GM12891 (cell line): ENCODE measurements around the gene HOXA3.

ENCODE experiments used
- DNase-seq: peaks from one replicate; pipeline ENCODE4 v3.0.0; 2011; ENCODE audit warnings: low spot score; ENCODE audit not compliant: insufficient read length
- FAIRE-seq: peaks from 2 replicates; lab custom pipeline; 2011; peaks lifted over from hg19 to GRCh38; lab: Jason Lieb, UNC
- PAX5 ChIP-seq: IDR thresholded peaks from 2 replicates; pipeline ENCODE4 v1.6.1; 2011; ENCODE audit warnings: low read length, moderate library complexity, mild to moderate bottlenecking; ENCODE audit not compliant: insufficient read depth, severe bottlenecking
- POLR2A ChIP-seq: IDR thresholded peaks from 2 replicates; pipeline ENCODE4 v1.6.1; 2011; ENCODE audit warnings: low read depth, low read length, control low read depth
- POLR2AphosphoS5 ChIP-seq: IDR thresholded peaks from 2 replicates; pipeline ENCODE4 v1.6.1; 2011; ENCODE audit warnings: low read depth, low read length, control low read depth
- POU2F2 ChIP-seq: IDR thresholded peaks from 2 replicates; pipeline ENCODE4 v1.6.1; 2011; ENCODE audit warnings: low read depth, mild to moderate bottlenecking, control low read depth, low read length, moderate library complexity
- SPI1 ChIP-seq: IDR thresholded peaks from 2 replicates; pipeline ENCODE4 v1.6.1; 2011; ENCODE audit warnings: low read depth, low read length, control low read depth
- TAF1 ChIP-seq: IDR thresholded peaks from 2 replicates; pipeline ENCODE4 v1.6.1; 2011; ENCODE audit warnings: low read depth, low read length, control low read depth

HOXA3 gene

DNA sequence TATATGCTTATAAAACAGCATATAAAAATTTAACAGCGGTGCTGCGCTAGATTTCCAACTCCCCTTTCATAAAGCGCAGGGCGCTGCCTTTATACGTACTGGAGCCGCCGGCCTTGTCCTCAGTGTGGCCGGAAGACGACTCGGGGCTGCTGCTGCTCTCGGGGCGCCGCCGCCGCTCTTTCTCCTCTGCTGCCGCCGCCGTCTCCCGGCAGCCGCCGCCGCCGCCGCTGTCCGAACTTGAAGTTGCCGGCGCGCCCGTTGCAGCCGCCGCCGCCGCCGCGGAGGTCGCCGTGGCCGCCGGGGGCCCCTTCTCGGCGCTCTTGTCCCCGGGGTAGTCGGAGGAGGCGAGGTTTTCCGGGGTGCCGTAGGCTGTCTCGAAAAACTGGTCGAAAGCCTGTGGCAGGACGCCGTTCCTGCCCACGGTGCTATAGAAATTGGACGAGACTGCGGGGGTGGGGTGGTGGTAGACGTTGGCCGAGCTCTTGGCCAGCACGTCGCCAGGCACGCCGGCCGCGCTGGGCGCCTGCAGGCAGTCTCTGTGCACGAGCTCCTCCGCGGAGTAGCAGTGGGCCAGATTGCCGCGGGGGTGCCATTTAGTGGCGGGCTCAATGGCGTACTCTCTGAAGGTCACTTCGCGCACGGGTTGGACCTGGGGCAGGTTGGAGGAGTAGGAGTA, 32.1 kb upstream of the HOXA3 start:
- DNase-seq (no peak), FAIRE-seq (no peak)
- TF ChIP-seq POLR2A (no peak), POU2F2 (no peak), PAX5 (no peak), POLR2AphosphoS5 (no peak), SPI1 (no peak), TAF1 (no peak)

DNA sequence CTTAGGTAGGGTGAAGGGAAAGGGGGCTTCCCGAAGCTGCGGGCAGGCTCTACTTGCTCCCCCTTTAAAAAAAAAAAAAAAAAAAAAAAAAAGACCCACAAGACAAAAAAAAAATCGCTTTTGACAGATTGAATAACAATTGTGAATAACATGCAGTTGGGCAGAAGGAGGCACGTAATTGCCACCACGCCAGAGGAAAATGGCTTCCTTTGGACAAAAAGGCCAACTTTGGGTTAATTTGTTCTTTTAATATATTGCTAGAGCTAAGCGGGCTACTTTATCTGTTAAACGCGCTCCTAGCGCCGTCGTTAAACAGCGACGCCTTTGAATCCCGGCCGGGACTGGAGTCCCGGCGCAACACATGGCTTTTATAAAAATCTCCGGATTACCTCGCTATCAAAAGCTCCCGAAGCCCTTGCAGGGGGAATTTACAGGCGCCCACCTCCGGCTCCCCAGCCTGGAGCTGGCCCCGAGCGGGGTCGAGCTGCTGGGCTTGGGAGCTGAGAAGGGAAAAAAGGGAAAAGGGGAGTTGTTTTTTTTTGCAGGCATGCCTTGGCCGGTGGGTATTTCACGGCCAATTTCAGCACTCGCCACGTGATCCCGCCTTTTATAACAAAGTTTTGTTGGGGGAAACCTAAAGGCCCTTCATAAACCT, 31.4 kb upstream of the HOXA3 start:
- TF ChIP-seq POLR2A: no peak
- no peak for TF ChIP-seq POU2F2
- no peak for TF ChIP-seq SPI1
- TF ChIP-seq TAF1: no peak
- no peak for TF ChIP-seq POLR2AphosphoS5
- no peak for DNase-seq
- FAIRE-seq: no peak

DNA sequence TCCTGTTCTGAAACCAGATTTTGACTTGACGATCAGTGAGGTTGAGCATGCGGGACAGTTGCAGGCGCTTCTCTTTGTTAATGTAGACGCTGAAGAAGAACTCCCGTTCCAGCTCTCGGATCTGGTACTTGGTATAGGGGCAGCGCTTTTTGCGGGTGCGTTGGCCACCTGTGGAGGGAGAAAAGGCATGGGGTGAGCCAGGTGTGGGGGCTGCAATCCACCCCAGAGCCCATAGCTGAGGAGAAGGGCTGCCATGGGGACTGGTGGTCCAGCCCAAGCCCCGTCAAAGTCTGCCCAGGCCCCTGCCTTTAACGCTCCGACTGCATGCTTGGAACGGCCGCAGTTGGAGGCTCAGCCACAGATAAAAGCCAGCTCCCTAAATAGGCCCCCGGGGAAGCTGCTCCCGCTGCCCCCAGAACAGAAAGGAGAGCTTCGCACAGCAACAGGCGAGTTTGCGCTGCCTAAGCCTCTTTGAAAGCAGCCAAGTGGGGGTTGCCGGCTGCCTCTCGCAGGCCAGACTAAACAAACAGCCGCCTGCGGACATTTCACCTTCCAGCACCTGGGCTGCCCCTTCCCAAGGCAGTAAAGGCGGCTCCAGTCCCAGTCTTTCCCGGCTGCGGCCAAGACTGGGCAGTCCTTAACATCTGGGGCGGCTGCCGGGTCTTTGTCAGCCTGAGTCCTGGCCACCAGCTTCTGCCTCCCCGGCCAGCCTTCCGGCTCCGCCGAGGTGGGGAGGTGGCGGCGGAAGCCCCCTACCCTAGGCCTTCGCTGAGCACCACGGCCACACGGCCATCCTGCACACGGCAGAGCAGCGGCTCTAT, 30.7 kb upstream of the HOXA3 start:
- FAIRE-seq (no peak), DNase-seq (no peak)
- TF ChIP-seq POLR2AphosphoS5: no peak
- TF ChIP-seq PAX5: no peak

DNA sequence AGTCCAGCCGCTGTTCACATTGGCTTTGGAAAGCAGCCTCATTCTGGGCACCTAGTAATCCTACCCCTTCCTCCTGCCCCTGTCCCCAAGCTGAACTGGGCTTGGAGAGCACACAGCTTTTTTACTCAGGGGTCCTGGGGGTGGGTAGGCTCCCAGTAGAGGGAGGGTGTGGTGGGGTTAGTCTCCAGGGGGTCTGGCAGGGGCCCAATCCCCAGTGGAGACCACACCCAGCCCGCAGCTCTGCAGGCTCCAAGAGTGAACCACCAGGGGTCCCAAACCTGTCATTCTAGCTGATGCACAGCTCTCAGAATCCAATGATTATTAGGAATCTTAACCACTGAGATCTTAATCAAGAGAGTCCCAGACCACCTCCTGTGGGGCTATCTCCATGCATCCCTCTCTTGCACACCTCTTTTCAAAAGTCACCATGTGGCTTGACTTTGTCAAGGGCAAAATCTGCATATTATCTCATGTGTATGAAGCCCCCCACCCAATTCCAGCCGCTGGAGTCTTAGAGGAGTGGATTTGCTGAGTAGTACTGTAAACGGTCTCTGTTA, 30.0 kb upstream of the HOXA3 start:
- DNase-seq: no peak
- TF ChIP-seq POLR2A: no peak
- no peak for TF ChIP-seq POU2F2
- no peak for TF ChIP-seq SPI1
- no peak for TF ChIP-seq TAF1
- TF ChIP-seq PAX5: no peak
- TF ChIP-seq POLR2AphosphoS5: no peak
- FAIRE-seq: no peak

DNA sequence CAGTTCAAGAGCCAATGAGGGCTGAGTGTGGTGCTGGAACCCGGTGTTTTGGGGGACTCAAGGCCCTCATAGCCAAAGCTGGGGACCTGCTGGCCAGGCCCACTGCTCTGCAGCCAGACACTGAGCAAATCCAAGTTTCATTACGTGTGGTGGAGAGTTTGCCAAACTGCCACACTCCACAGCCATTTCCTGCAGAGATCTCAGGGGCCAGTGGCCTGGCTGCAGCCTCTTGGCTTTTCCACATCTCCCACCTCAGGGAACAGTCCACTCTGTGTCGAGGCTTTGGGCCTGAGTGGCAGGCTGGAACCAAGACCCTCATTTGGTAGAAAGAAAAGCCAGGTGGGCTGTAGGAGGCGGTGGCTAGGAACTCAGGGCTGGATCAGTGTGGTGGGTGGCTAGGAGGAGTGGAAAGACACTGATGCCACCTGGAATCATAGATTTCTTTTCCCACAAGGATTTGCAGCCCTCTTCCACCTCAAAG, 29.5 kb upstream of the HOXA3 start:
- DNase-seq (no peak), FAIRE-seq (no peak)
- TF ChIP-seq PAX5 (no peak), POLR2AphosphoS5 (no peak), TAF1 (no peak), POLR2A (no peak), POU2F2 (no peak), SPI1 (no peak)

DNA sequence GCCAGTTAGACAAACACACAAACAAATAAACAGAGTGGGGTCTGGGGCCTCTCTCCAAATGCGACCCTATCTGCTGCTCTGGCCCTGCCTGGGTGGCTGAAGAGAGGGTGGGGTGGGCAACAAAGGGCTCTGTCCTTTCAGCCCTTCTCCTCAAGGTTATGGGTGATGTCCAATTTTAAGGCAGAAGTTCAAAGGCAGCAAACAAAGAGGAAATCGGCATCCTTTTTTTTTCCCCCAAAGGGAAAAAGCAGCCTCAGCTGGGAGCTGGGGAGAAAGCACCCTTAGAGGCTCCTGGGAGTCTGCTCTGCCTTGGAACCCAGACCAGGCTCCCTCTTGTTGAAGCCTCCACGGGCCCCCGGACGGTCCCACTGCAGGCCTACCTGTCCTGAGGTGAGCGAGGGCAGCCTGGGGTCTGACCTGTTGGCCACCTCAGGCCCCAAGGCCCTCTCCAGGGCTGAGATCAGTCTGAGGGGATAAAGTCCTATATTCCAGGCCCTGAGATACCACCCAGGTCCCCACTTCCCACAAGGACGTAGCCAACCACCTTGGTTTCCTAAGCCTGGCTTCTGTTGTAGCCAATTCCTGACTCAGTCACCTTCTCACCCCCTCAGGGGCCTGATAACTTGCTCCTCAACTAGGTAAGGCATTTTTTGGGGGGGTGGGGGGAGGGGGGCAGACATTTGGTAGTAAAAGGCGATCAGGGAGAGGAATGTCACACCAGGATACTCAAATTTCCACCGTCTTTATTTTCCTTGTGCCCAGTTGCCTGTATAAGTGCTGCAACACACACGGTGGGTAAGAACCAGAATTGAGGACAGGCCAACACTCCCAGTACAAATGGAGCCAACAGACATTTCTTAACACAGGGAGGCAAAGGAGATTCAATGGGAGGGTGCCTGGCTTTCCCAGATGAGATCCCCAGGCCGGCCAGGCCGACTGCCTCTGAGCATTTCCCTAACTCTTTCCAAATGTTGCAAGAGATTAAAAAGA, 28.3 kb upstream of the HOXA3 start:
- TF ChIP-seq POU2F2: no peak
- TF ChIP-seq PAX5: no peak
- TF ChIP-seq TAF1: no peak
- no peak for TF ChIP-seq SPI1
- no peak for TF ChIP-seq POLR2A
- TF ChIP-seq POLR2AphosphoS5: no peak
- no peak for FAIRE-seq
- DNase-seq: no peak

DNA sequence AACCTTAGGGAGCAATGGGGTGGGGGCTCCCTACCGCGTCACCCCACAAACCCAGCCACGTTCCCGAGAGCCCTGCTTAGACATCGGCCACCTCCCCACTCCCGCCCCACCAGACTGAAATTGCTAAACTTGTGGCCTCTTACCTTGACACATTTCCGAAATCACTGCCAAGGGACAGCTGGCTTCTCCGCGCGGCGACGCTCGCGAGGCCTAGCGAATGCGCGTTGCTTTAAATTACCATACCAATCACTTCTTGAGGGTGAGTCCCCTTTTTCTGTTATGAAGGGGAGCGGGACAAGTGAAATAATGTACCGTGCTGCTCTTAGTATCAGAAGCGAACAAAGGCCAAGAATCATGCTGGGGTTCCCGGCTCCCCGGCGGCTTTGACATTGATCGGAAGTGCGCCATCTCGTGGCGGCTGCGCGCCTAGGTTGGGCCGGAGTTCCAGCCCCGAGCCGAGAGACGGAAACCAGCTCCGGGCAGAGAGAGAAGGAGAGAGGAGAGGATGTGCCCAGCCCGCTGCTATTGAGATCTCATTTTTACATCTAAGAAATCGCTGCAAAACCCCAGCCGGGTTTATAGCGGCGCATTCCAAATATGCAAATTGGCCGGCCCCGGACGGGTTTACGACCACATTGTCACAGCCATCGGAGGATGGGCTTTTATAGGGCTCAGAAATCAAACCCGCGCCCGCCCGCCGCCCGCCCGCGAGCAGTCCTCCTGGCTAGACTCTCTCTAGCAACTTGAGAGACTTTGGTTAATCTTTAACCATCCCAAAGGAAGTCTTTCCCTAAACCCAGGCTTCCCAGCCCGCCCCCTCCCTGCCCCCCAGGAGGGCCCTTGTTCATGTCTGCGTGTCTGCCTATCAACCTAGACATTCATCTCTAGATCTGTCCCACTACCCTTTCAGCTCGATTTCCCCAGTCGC, 27.4 kb upstream of the HOXA3 start:
- FAIRE-seq (no peak), DNase-seq (no peak)
- no peak for TF ChIP-seq POLR2AphosphoS5
- no peak for TF ChIP-seq POU2F2
- TF ChIP-seq PAX5: no peak
- no peak for TF ChIP-seq TAF1
- TF ChIP-seq SPI1: no peak
- TF ChIP-seq POLR2A: no peak

DNA sequence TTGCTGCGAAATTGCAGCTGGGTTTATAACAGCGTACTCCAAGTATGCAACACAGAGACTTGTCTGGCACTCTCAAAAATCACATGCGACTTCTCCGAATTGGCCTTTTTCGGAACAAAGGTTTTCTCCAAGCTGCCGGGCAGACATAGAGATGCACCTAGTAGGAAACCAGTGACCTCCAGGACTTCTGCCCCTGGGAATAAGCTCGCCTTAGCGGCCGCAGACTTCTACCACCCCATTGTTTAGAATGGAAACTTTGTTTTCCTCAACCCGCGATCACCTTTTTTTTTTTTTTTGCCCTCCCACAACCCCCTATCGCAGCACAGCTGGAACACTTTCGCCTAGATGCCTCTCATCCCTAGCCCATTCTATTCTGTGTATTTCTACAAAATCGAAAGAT, 26.6 kb upstream of the HOXA3 start:
- TF ChIP-seq POU2F2 (no peak), TAF1 (no peak), PAX5 (no peak), POLR2AphosphoS5 (no peak), POLR2A (no peak), SPI1 (no peak)
- no peak for DNase-seq
- FAIRE-seq: no peak
